ENCODE results near the gene GSK3A. TPM values are rescaled to one million over a fixed set of nuclear protein-coding genes. Genes with fewer than 3 reads are reported as not detected.

GSK3A gene
- total and polyA plus RNA-seq, 2 donors (not counting 1 experiment from before 2014, with no cell fraction given), result 38.5 to 42.0 TPM

DNA sequence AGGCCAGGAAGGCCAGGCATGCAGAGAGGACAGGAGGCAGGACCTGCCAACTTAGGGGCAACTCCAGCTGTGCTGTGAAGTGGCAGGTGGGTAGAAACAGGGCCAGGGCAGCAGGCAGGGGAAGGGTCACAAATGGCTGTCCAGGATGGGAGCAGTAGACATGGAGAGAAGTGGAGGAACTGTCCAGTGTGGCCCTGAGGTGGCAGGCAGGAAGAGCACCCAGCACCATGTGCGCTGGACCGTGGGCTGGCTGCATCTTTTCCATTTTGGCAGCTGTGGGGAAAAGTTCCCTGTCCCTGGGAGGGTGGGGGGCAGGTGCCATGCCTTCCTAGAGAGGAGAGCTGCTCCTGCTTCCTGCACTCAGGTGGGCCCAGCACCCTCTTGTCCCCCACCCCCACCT, 38.7 kb downstream of the GSK3A start:
- peak overlapping the region; percentile 92 for H3K27ac Mint-ChIP-seq
- H3K4me3 Mint-ChIP-seq, result no peak overlapping the region
- H3K27ac ChIP-seq (ENCODE audit: low read length in 2 of 2), result peak overlapping the region in 1 of 2 donors; percentile 94
- no peak overlapping the region for H3K9ac ChIP-seq (ENCODE audit: low read length)
- H3K9me3 ChIP-seq (ENCODE audit: control extremely low read depth in 1 of 3, control insufficient read depth in 2 of 3, insufficient read depth in 1 of 3, low read length in 2 of 3), result peaks cover 0 to 4% (median 0%) of the 10 kb centered on the region in 3 donors
- no peak overlapping the region for H3K4me3 ChIP-seq (ENCODE audit: control extremely low read depth in 1 of 5, extremely low read depth in 1 of 5, insufficient read depth in 1 of 5, low read depth in 2 of 5, low read length in 4 of 5)
- no peak for TF ChIP-seq EZH2 (IDR thresholded peaks at IDR 0.05; ENCODE audit: borderline replicate concordance, insufficient read depth, low read depth, low read length, poor library complexity, severe bottlenecking)
- TF ChIP-seq, protein P1, sequence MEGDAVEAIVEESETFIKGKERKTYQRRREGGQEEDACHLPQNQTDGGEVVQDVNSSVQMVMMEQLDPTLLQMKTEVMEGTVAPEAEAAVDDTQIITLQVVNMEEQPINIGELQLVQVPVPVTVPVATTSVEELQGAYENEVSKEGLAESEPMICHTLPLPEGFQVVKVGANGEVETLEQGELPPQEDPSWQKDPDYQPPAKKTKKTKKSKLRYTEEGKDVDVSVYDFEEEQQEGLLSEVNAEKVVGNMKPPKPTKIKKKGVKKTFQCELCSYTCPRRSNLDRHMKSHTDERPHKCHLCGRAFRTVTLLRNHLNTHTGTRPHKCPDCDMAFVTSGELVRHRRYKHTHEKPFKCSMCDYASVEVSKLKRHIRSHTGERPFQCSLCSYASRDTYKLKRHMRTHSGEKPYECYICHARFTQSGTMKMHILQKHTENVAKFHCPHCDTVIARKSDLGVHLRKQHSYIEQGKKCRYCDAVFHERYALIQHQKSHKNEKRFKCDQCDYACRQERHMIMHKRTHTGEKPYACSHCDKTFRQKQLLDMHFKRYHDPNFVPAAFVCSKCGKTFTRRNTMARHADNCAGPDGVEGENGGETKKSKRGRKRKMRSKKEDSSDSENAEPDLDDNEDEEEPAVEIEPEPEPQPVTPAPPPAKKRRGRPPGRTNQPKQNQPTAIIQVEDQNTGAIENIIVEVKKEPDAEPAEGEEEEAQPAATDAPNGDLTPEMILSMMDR (IDR thresholded peaks at IDR 0.05), result no peak
- ChIA-PET CTCF (interaction anchor here (0.9 kb wide), 1 partner anchor 94 kb away, joined by 3 read pairs; no protein-coding TSS in a partner anchor), POLR2A (no interaction called here)
- H3K27me3 ChIP-seq (replicated peaks in 1 of 4; ENCODE audit: control extremely low read depth in 1 of 4, control insufficient read depth in 3 of 4, insufficient read depth in 4 of 4, low read length in 3 of 4), result no peaks in the 10 kb centered on the region
- H3K36me3 ChIP-seq (replicated peaks in 1 of 2; ENCODE audit: control extremely low read depth in 1 of 2, control insufficient read depth in 1 of 2, extremely low read depth in 1 of 2, insufficient read depth in 2 of 2, low read length in 1 of 2), result peaks cover 0 to 68% of the 10 kb centered on the region in 2 experiments
- peaks cover 61% of the 10 kb centered on the region for H3K79me2 ChIP-seq (ENCODE audit: control insufficient read depth, insufficient read depth, low read length)
- no peaks in the 10 kb centered on the region for H3K9me3 Mint-ChIP-seq (ENCODE audit: insufficient read depth)
- H4K20me1 ChIP-seq (ENCODE audit: control insufficient read depth, insufficient read depth, low read length, poor library complexity, severe bottlenecking), result peaks cover 63% of the 10 kb centered on the region
- peaks cover 77% of the 10 kb centered on the region for H3K4me1 Mint-ChIP-seq
- no peak overlapping the region for H2AFZ ChIP-seq (ENCODE audit: insufficient read depth, low read depth, low read length, poor library complexity, severe bottlenecking)
- 100% methylated on average over 2 of the region's 2 CpGs for WGBS (ENCODE audit: insufficient coverage)
- peak overlapping the region; percentile 3 for H3K4me2 ChIP-seq (replicated peaks; ENCODE audit: low read depth, low read length, poor library complexity, severe bottlenecking)
- intact Hi-C loops (cut with micrococcal nuclease), result loop anchor here (5.0 kb wide), 1 partner anchor 79 kb away; no protein-coding TSS in a partner anchor
- ATAC-seq (ENCODE audit: low read depth) (no peak), DNase-seq (peak; percentile 56)
- no peaks in the 10 kb centered on the region for H3K27me3 Mint-ChIP-seq
- peaks cover 54 to 56% of the 10 kb centered on the region in 2 donors for H3K4me1 ChIP-seq (ENCODE audit: control insufficient read depth in 2 of 2, insufficient read depth in 2 of 2, low read length in 2 of 2)

DNA sequence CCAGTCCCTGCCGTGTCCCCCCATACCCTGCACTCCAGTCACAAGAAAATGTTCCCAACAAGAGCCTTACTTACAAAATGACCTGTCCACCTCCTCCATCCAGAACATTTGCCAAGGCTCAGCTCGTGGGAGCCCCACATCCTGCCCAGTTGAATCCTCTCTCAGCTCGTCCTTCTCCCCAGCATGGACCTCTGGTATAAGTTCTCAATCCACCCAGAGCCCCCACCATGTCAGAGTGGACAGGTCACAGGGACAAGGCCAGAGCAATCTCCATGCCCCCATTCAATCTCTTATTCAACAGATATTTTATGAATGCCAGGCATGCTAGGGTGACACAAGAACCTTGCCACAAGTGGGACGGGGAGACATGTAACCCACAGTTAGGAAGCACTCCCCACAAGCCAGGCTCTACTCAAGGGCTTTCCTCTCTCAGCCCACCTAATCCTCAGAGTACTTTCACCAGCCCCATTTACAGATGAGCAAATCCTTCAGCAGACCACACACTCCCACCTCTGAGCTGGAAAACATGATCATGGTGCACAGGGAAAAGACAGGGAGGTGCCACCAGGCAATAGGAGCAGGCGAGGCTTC, 40.0 kb downstream of the GSK3A start:
- Histone ChIP-seq H3K36me3 (replicated peaks in 1 of 2; ENCODE audit: control extremely low read depth in 1 of 2, control insufficient read depth in 1 of 2, extremely low read depth in 1 of 2, insufficient read depth in 2 of 2, low read length in 1 of 2) (peaks cover 0 to 61% of the 10 kb centered on the region in 2 experiments), H3K27me3 (replicated peaks in 1 of 4; ENCODE audit: control extremely low read depth in 1 of 4, control insufficient read depth in 3 of 4, insufficient read depth in 4 of 4, low read length in 3 of 4) (no peaks in the 10 kb centered on the region), H3K79me2 (ENCODE audit: control insufficient read depth, insufficient read depth, low read length) (peaks cover 50% of the 10 kb centered on the region), H3K4me1 (ENCODE audit: control insufficient read depth in 2 of 2, insufficient read depth in 2 of 2, low read length in 2 of 2) (peaks cover 61 to 69% of the 10 kb centered on the region in 2 donors), H2AFZ (ENCODE audit: insufficient read depth, low read depth, low read length, poor library complexity, severe bottlenecking) (no peak overlapping the region), H3K4me2 (replicated peaks; ENCODE audit: low read depth, low read length, poor library complexity, severe bottlenecking) (peak overlapping the region; percentile 87), H4K20me1 (ENCODE audit: control insufficient read depth, insufficient read depth, low read length, poor library complexity, severe bottlenecking) (peaks cover 56% of the 10 kb centered on the region), H3K9me3 (ENCODE audit: control extremely low read depth in 1 of 3, control insufficient read depth in 2 of 3, insufficient read depth in 1 of 3, low read length in 2 of 3) (peaks cover 0 to 4% (median 0%) of the 10 kb centered on the region in 3 donors), H3K9ac (ENCODE audit: low read length) (peak overlapping the region; percentile 61), H3K27ac (ENCODE audit: low read length in 2 of 2) (peak overlapping the region; percentile 91 to 94), H3K4me3 (ENCODE audit: control extremely low read depth in 1 of 5, extremely low read depth in 1 of 5, insufficient read depth in 1 of 5, low read depth in 2 of 5, low read length in 4 of 5) (peak overlapping the region in 2 of 5 experiments; percentile 27 to 53)
- no peak for ATAC-seq (ENCODE audit: low read depth)
- H3K4me3 Mint-ChIP-seq, result peak overlapping the region; percentile 82
- intact Hi-C loops (cut with micrococcal nuclease), result loop anchor here (5.0 kb wide), 1 partner anchor 80 kb away; no protein-coding TSS in a partner anchor
- ChIA-PET CTCF (interaction anchor here (0.8 to 4.2 kb wide), 7 partner anchors 14 to 95 kb away, joined by 3 to 25 read pairs (median 6); partner anchors contain the start of genes DEDD2 and POU2F2), POLR2A (interaction anchor here (0.8 to 1.2 kb wide), 4 partner anchors 14 to 79 kb away, joined by 4 to 9 read pairs (median 4); no protein-coding TSS in a partner anchor)
- no peaks in the 10 kb centered on the region for H3K27me3 Mint-ChIP-seq
- H3K27ac Mint-ChIP-seq, result peak overlapping the region; percentile 92
- 84% methylated on average over 5 of the region's 5 CpGs for WGBS (ENCODE audit: insufficient coverage)
- no peaks in the 10 kb centered on the region for H3K9me3 Mint-ChIP-seq (ENCODE audit: insufficient read depth)
- no peak for DNase-seq
- H3K4me1 Mint-ChIP-seq, result peaks cover 76% of the 10 kb centered on the region
- no peak for TF ChIP-seq EZH2 (IDR thresholded peaks at IDR 0.05; ENCODE audit: borderline replicate concordance, insufficient read depth, low read depth, low read length, poor library complexity, severe bottlenecking)
- TF ChIP-seq, protein P1 (IDR thresholded peaks at IDR 0.05), result no peak
